Endothelial cell of umbilical vein (primary cell): Measurements from ENCODE around the gene NEIL3. TPM values are rescaled to one million over a fixed set of nuclear protein-coding genes. Genes with fewer than 3 reads are reported as not detected.

Source experiments
- BruUV-seq: library from RNA; stranded (reverse); fragments of 400-500 nt; replicated peaks from 2 replicates; lab custom pipeline; 2021; lab: Mats Ljungman, UMichigan
- CTCF ChIA-PET: fragments of 300-600, 350-600 bp; sonication (Branson Sonifier 250); formaldehyde crosslinking; loops from one replicate; lab custom pipeline; 2021; ENCODE audit warnings: antibody characterized with exemption, inconsistent platforms; lab: Charles Lee
- POLR2A ChIA-PET: fragments of 300-600, 350-600 bp; sonication (Branson Sonifier 250); formaldehyde crosslinking; loops from one replicate; lab custom pipeline; 2021; ENCODE audit warnings: antibody characterized with exemption, inconsistent platforms; lab: Charles Lee
- DNase-seq: peaks from one replicate; pipeline ENCODE4 v3.0.0-alpha.2; 2011; ENCODE audit warnings: low read depth, low spot score
- FAIRE-seq: peaks from 2 replicates; lab custom pipeline; 2011; peaks lifted over from hg19 to GRCh38; lab: Jason Lieb, UNC
- H2AFZ ChIP-seq: 2 replicates; pipeline ENCODE4 v1.6.0; 2012; ENCODE audit warnings: low read depth, low read length, control low read depth, inconsistent platforms
- H3K27ac ChIP-seq: 2 replicates; pipeline ENCODE4 v1.5.1; 2011; ENCODE audit warnings: low read depth, mild to moderate bottlenecking, control low read depth, low read length, moderate library complexity; ENCODE audit not compliant: insufficient read depth
- H3K27me3 ChIP-seq, 2 experiments: 2 replicates each; pipeline versions ENCODE4 v1.6.0 to v1.6.1; 2011; ENCODE audit warnings: low read length in 2 of 2, mixed read lengths in 1 of 2; ENCODE audit not compliant: control insufficient read depth in 2 of 2, insufficient read depth in 2 of 2
- H3K36me3 ChIP-seq, 2 experiments: 2 replicates in 1 of 2; 3 replicates in 1 of 2; pipeline ENCODE4 v1.5.1; 2011; ENCODE audit warnings: low read length in 2 of 2, mild to moderate bottlenecking in 1 of 2, moderate library complexity in 1 of 2; ENCODE audit not compliant: control insufficient read depth in 2 of 2, insufficient read depth in 2 of 2; ENCODE audit errors: extremely low read depth in 1 of 2
- H3K4me1 ChIP-seq: 3 replicates; pipeline ENCODE4 v1.5.1; 2011; ENCODE audit warnings: mild to moderate bottlenecking, low read length; ENCODE audit not compliant: control insufficient read depth, insufficient read depth; ENCODE audit errors: extremely low read depth
- H3K4me2 ChIP-seq: 2 replicates; pipeline ENCODE4 v1.6.1; 2011; ENCODE audit warnings: low read length, control low read depth, mixed read lengths; ENCODE audit not compliant: insufficient read depth
- H3K4me3 ChIP-seq, 3 experiments: fragments of 200-600 bp in 1 of 3; sonication (generic), shearing (Covaris generic) in 1 of 3; replicated peaks in 1 of 3; 2 replicates each; pipeline ENCODE4 v1.5.1; 2011 to 2016; ENCODE audit warnings: control low read depth in 3 of 3, low read length in 3 of 3, mild to moderate bottlenecking in 2 of 3, inconsistent platforms in 1 of 3, low read depth in 1 of 3, moderate library complexity in 1 of 3; ENCODE audit not compliant: insufficient read depth in 1 of 3
- H3K79me2 ChIP-seq: 2 replicates; pipeline ENCODE4 v1.6.0; 2012; ENCODE audit warnings: low read length, inconsistent platforms; ENCODE audit not compliant: control insufficient read depth, insufficient read depth
- H3K9ac ChIP-seq: replicated peaks from 2 replicates; pipeline ENCODE3; 2011; ENCODE audit warnings: low read length, control low read depth; ENCODE audit not compliant: insufficient read depth; ENCODE audit errors: extremely low read depth
- H3K9me1 ChIP-seq: replicated peaks from 3 replicates; pipeline ENCODE4 v1.6.0; 2011; ENCODE audit warnings: mild to moderate bottlenecking, low read length; ENCODE audit not compliant: control insufficient read depth, insufficient read depth; ENCODE audit errors: extremely low read depth
- H3K9me3 ChIP-seq: replicated peaks from 2 replicates; pipeline ENCODE4 v1.5.1; 2012; ENCODE audit warnings: low read length, inconsistent platforms; ENCODE audit not compliant: control insufficient read depth, insufficient read depth
- H4K20me1 ChIP-seq: replicated peaks from 2 replicates; pipeline ENCODE3; 2011; ENCODE audit warnings: mild to moderate bottlenecking, low read length; ENCODE audit not compliant: control insufficient read depth, insufficient read depth; ENCODE audit errors: extremely low read depth
- EZH2 ChIP-seq: IDR thresholded peaks from 2 replicates; pipeline ENCODE4 v1.6.1; 2012; ENCODE audit warnings: borderline replicate concordance, low read depth, mild to moderate bottlenecking, moderate library complexity, low read length, inconsistent platforms; ENCODE audit not compliant: severe bottlenecking
- FOS ChIP-seq: IDR thresholded peaks from 2 replicates; pipeline ENCODE4 v1.6.1; 2011; ENCODE audit warnings: mild to moderate bottlenecking, low read length, moderate library complexity, borderline replicate concordance; ENCODE audit not compliant: insufficient read depth
- GATA2 ChIP-seq: IDR thresholded peaks from 2 replicates; pipeline ENCODE4 v1.7.0; 2011; ENCODE audit warnings: low read depth, mild to moderate bottlenecking, moderate library complexity, mixed read lengths, low read length; ENCODE audit not compliant: insufficient read length, insufficient read depth
- JUN ChIP-seq: IDR thresholded peaks from 2 replicates; pipeline ENCODE4 v1.6.1; 2011; ENCODE audit warnings: borderline replicate concordance, low read depth; ENCODE audit not compliant: insufficient read length, insufficient read depth
- MAX ChIP-seq: IDR thresholded peaks from 2 replicates; pipeline ENCODE4 v1.6.1; 2011; ENCODE audit not compliant: insufficient read depth, insufficient read length
- MYC ChIP-seq: IDR thresholded peaks from one replicate; pipeline ENCODE4 v1.6.1; 2011; ENCODE audit warnings: mild to moderate bottlenecking, low read depth, low read length
- POLR2A ChIP-seq: IDR thresholded peaks from 2 replicates; pipeline ENCODE4 v1.6.1; 2012; ENCODE audit warnings: low read depth, mild to moderate bottlenecking, control low read depth, low read length
- POLR2AphosphoS5 ChIP-seq: IDR thresholded peaks from 2 replicates; pipeline ENCODE4 v1.6.1; 2012; ENCODE audit warnings: low read depth, mild to moderate bottlenecking, control low read depth, low read length, moderate library complexity; ENCODE audit not compliant: insufficient read depth
- dilution Hi-C: fragments of 300-500 bp; cut with MboI; formaldehyde crosslinking; loops from one replicate; pipeline ENCODE4 v1.15.0; 2019; ENCODE audit warnings: low sequenced_read_pairs; ENCODE audit not compliant: extremely low pct_ligation_motif_present
- intact Hi-C: fragments of 100-400 bp; cut with micrococcal nuclease; formaldehyde crosslinking; loops from one replicate; pipeline ENCODE4 v1.10.0; 2022
- polyA plus RNA-seq, 4 experiments: library from polyadenylated mRNA; depleted of rRNA in 3 of 4; stranded (reverse) in 3 of 4; unstranded in 1 of 4; fragments of >200 nt; gene quantifications; 2 replicates each; pipeline versions ENCODE4 v1.2.1 to v1.2.3, GENCODE V29; 2011 to 2012; ENCODE audit warnings: missing spikeins in 1 of 4
- total RNA-seq: library from RNA; stranded (reverse); gene quantifications from 2 replicates; pipeline ENCODE4 v1.2.3, GENCODE V29; 2021
- TF ChIP-seq, protein P1 (sequence below), 2 donors: IDR thresholded peaks; 1 replicate in 1 of 2; 2 replicates in 1 of 2; pipeline ENCODE4 v1.5.1; 2011; ENCODE audit warnings: low read length in 2 of 2, mild to moderate bottlenecking in 2 of 2, moderate library complexity in 2 of 2, control low read depth in 1 of 2, inconsistent platforms in 1 of 2, low read depth in 1 of 2; ENCODE audit not compliant: insufficient read depth in 1 of 2; ENCODE audit errors: extremely low read depth in 1 of 2

The NEIL3 gene
- total and polyA plus RNA-seq, 2 donors (not counting 3 experiments of a cell fraction or from before 2014, with no cell fraction given), result 3.7 to 6.9 TPM

- Histone ChIP-seq H3K9me1 (no peaks in the 10 kb centered on the region), H3K36me3 (no peaks in the 10 kb centered on the region), H3K27ac (no peak overlapping the region), H3K9ac (no peak overlapping the region), H3K27me3 (peaks cover 0 to 2% of the 10 kb centered on the region in 2 experiments), H3K4me1 (no peaks in the 10 kb centered on the region), H3K4me2 (no peak overlapping the region), H3K79me2 (no peaks in the 10 kb centered on the region), H3K9me3 (no peaks in the 10 kb centered on the region), H4K20me1 (no peaks in the 10 kb centered on the region), H2AFZ (no peak overlapping the region), H3K4me3 (no peak overlapping the region)
- DNase-seq (no peak), FAIRE-seq (no peak)
- BruUV-seq, result no TSS peak
- TF ChIP-seq POLR2AphosphoS5 (no peak), FOS (no peak), MAX (no peak), GATA2 (no peak), POLR2A (no peak), EZH2 (no peak), JUN (no peak), MYC (no peak)
- TF ChIP-seq, protein P1, sequence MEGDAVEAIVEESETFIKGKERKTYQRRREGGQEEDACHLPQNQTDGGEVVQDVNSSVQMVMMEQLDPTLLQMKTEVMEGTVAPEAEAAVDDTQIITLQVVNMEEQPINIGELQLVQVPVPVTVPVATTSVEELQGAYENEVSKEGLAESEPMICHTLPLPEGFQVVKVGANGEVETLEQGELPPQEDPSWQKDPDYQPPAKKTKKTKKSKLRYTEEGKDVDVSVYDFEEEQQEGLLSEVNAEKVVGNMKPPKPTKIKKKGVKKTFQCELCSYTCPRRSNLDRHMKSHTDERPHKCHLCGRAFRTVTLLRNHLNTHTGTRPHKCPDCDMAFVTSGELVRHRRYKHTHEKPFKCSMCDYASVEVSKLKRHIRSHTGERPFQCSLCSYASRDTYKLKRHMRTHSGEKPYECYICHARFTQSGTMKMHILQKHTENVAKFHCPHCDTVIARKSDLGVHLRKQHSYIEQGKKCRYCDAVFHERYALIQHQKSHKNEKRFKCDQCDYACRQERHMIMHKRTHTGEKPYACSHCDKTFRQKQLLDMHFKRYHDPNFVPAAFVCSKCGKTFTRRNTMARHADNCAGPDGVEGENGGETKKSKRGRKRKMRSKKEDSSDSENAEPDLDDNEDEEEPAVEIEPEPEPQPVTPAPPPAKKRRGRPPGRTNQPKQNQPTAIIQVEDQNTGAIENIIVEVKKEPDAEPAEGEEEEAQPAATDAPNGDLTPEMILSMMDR (IDR thresholded peaks at IDR 0.05; ENCODE audit: extremely low read depth in 1 of 2, insufficient read depth in 1 of 2, low read depth in 1 of 2, low read length in 2 of 2), result no peak
- dilution Hi-C loops (no loop called here), intact Hi-C loops (no loop called here)
- ChIA-PET CTCF (no interaction called here), POLR2A (no interaction called here)
Measured at GRCh38 chr4:177404986-177405385, 95.3 kb downstream of the NEIL3 start.
